ENCODE data around the gene MTRF1.

MTRF1 gene

DNA sequence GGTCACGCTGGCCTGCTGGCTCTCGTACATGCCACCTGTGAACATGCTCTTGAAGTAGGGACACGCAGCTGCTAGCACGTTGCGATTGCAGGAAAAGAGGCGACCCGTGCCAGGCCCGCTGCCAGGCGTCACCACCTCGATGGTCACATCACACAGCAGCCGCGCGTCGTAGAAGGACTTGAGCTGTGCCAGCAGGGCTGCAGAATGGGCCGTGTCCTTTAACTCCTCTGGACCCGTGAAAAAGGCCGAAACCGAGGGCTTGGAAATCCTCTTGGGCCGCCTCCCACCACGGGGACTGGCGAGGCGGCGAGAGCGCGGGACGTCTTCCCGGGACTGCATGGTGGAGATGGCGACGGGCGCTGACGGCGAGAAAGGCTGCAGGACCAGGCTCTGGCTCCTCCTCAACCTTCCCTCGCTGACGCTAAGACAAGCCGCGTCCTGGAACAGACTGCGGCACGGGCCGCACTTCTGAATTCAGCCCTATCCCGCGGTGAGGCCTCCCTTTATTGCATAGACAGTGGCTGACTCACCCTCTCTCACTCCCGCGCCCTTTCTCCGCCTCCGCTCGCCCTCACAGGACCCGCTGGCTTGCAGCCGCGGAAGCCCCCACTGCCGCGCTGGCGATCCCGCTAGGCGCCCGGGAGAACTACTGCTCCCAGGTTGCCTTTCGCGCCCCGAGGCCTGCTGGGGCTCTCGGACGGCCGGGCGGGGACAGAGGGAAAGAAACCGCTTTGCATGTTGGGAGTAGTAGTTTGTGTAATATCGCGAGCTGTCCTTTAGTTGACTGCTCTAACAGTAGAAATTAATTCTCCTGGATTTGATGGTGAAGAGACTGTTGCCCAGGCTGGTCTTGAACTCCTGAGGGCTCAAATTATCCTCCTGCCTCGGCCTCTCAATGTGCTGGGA is 69.2 kb downstream of the MTRF1 start, which contains the start of gene KBTBD7:
TSS of gene KBTBD7 (minus strand) at position 651 of the 906 bp plus-strand sequence. CDS start at position 339, 312 bp downstream.
- TF ChIP-seq SPI1 (IDR thresholded peaks at IDR 0.05; ENCODE audit: borderline replicate concordance, low read depth): no peak
- TF ChIP-seq POLR2AphosphoS5 (IDR thresholded peaks at IDR 0.05; ENCODE audit: low read depth): peak; percentile 78
- TF ChIP-seq, protein P1, sequence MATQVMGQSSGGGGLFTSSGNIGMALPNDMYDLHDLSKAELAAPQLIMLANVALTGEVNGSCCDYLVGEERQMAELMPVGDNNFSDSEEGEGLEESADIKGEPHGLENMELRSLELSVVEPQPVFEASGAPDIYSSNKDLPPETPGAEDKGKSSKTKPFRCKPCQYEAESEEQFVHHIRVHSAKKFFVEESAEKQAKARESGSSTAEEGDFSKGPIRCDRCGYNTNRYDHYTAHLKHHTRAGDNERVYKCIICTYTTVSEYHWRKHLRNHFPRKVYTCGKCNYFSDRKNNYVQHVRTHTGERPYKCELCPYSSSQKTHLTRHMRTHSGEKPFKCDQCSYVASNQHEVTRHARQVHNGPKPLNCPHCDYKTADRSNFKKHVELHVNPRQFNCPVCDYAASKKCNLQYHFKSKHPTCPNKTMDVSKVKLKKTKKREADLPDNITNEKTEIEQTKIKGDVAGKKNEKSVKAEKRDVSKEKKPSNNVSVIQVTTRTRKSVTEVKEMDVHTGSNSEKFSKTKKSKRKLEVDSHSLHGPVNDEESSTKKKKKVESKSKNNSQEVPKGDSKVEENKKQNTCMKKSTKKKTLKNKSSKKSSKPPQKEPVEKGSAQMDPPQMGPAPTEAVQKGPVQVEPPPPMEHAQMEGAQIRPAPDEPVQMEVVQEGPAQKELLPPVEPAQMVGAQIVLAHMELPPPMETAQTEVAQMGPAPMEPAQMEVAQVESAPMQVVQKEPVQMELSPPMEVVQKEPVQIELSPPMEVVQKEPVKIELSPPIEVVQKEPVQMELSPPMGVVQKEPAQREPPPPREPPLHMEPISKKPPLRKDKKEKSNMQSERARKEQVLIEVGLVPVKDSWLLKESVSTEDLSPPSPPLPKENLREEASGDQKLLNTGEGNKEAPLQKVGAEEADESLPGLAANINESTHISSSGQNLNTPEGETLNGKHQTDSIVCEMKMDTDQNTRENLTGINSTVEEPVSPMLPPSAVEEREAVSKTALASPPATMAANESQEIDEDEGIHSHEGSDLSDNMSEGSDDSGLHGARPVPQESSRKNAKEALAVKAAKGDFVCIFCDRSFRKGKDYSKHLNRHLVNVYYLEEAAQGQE (IDR thresholded peaks at IDR 0.05; ENCODE audit: insufficient replicate concordance, low read depth): no peak
- peak; percentile 43; the same call in 1 of the 2 replicates for TF ChIP-seq GABPA (IDR thresholded peaks at IDR 0.05; ENCODE audit: low read depth)
- peak; percentile 78 to 97 for DNase-seq (ENCODE audit: low read depth in 1 of 2, low spot score in 1 of 2)
- peak within 1 kb of the TSS; percentile 89 for H3K27ac ChIP-seq (replicated peaks)
- H3K27me3 ChIP-seq (ENCODE audit: insufficient read depth, poor library complexity, severe bottlenecking): no peaks in the 10 kb centered on the region
- H3K4me3 ChIP-seq (replicated peaks; ENCODE audit: insufficient read depth, low read length): peak within 1 kb of the TSS; percentile 62

DNA sequence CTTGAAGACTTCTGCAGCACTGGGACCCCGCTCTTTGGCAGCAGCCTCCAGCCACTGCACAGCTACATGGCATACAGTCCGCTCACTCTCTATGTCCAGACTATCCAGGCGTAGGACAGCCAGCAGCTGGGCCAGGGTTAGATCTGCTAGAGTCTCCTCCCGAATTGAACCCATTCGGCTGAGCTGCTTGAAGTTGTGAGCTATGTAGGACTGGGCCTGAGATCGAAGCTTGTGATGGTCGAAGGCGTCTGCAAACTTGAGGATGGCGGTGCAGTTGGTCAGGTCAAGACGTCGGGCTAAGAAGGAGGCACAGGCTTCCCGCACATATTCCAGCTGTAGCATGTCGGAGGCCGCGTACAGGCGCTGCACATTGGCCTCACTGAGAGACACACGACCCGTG is 69.9 kb downstream of the MTRF1 start:
- H3K4me3 ChIP-seq (replicated peaks; ENCODE audit: insufficient read depth, low read length): peak overlapping the region; percentile 62; the same call in 1 of the 2 replicates
- TF ChIP-seq GABPA (IDR thresholded peaks at IDR 0.05; ENCODE audit: low read depth): no peak
- TF ChIP-seq, protein P2, sequence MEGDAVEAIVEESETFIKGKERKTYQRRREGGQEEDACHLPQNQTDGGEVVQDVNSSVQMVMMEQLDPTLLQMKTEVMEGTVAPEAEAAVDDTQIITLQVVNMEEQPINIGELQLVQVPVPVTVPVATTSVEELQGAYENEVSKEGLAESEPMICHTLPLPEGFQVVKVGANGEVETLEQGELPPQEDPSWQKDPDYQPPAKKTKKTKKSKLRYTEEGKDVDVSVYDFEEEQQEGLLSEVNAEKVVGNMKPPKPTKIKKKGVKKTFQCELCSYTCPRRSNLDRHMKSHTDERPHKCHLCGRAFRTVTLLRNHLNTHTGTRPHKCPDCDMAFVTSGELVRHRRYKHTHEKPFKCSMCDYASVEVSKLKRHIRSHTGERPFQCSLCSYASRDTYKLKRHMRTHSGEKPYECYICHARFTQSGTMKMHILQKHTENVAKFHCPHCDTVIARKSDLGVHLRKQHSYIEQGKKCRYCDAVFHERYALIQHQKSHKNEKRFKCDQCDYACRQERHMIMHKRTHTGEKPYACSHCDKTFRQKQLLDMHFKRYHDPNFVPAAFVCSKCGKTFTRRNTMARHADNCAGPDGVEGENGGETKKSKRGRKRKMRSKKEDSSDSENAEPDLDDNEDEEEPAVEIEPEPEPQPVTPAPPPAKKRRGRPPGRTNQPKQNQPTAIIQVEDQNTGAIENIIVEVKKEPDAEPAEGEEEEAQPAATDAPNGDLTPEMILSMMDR (IDR thresholded peaks at IDR 0.05; ENCODE audit: insufficient read depth, low read length): no peak
- TF ChIP-seq, protein P1 (IDR thresholded peaks at IDR 0.05; ENCODE audit: insufficient replicate concordance, low read depth): no peak
- TF ChIP-seq SPI1 (IDR thresholded peaks at IDR 0.05; ENCODE audit: borderline replicate concordance, low read depth): no peak
- TF ChIP-seq POLR2AphosphoS5 (IDR thresholded peaks at IDR 0.05; ENCODE audit: low read depth): no peak
- DNase-seq (ENCODE audit: low read depth in 1 of 2, low spot score in 1 of 2): no peak

DNA sequence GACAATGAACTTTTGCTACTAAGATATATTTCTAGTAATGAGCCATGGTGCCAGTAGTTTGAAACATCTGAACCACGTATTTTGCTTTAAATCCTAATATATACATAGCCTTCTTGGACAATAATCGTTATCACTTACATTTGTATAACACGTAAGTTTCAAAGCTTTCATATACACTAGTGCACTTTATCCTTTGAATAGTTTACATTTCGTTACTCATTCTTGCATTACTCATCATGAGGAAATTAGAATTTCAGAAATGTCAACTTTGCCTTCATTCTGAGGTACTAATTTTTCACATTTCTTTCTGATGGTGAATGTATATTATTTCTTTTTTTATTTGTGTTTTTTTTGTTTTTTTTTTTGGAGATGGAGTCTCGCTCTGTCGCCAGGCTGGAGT is 74.8 kb downstream of the MTRF1 start:
- TF ChIP-seq, protein P2 (IDR thresholded peaks at IDR 0.05; ENCODE audit: insufficient read depth, low read length): no peak
- TF ChIP-seq, protein P1 (IDR thresholded peaks at IDR 0.05; ENCODE audit: insufficient replicate concordance, low read depth): no peak
- TF ChIP-seq SPI1 (IDR thresholded peaks at IDR 0.05; ENCODE audit: borderline replicate concordance, low read depth) (no peak), POLR2AphosphoS5 (IDR thresholded peaks at IDR 0.05; ENCODE audit: low read depth) (no peak), GABPA (IDR thresholded peaks at IDR 0.05; ENCODE audit: low read depth) (no peak)
- Histone ChIP-seq H3K4me3 (replicated peaks; ENCODE audit: insufficient read depth, low read length) (no peak overlapping the region), H3K27me3 (ENCODE audit: insufficient read depth, poor library complexity, severe bottlenecking) (no peaks in the 10 kb centered on the region), H3K27ac (replicated peaks) (no peak overlapping the region)
- no peak for DNase-seq (ENCODE audit: low read depth in 1 of 2, low spot score in 1 of 2)

More for the DNA sequence above, 69.9 kb downstream of the MTRF1 start:
- no peak overlapping the region for H3K27ac ChIP-seq (replicated peaks)
- no peaks in the 10 kb centered on the region for H3K27me3 ChIP-seq (ENCODE audit: insufficient read depth, poor library complexity, severe bottlenecking)
